Mesenchymal stem cell (in vitro differentiated cells and primary cell): Measurements from ENCODE around the gene PRLH.

Experiments
- DNase-seq: peaks from one replicate; pipeline ENCODE4 v3.0.0-alpha.2; 2013
- H2AFZ ChIP-seq: one replicate; pipeline ENCODE4 v1.6.1; 2013; ENCODE audit warnings: low read depth, mild to moderate bottlenecking, control low read depth, inconsistent platforms, low read length, moderate library complexity
- H2AK5ac ChIP-seq: 2 replicates; pipeline ENCODE4 v1.6.1; 2013; ENCODE audit warnings: low read length, moderate library complexity, mild to moderate bottlenecking, inconsistent platforms; ENCODE audit not compliant: severe bottlenecking
- H2BK120ac ChIP-seq: one replicate; pipeline ENCODE4 v1.6.1; 2013; ENCODE audit warnings: low read depth, mild to moderate bottlenecking, inconsistent platforms, low read length, moderate library complexity
- H2BK12ac ChIP-seq, 2 experiments: one replicate each; pipeline ENCODE4 v1.6.1; 2013; ENCODE audit warnings: inconsistent platforms in 2 of 2, low read length in 2 of 2, mild to moderate bottlenecking in 2 of 2, moderate library complexity in 2 of 2, control low read depth in 1 of 2
- H2BK15ac ChIP-seq: one replicate; pipeline ENCODE4 v1.6.1; 2013; ENCODE audit warnings: mild to moderate bottlenecking, low read depth, inconsistent platforms; ENCODE audit not compliant: poor library complexity, severe bottlenecking
- H2BK5ac ChIP-seq: 2 replicates; pipeline ENCODE4 v1.6.1; 2013; ENCODE audit warnings: low read depth, mild to moderate bottlenecking, low read length, control low read depth, inconsistent platforms; ENCODE audit not compliant: poor library complexity, severe bottlenecking
- H3K14ac ChIP-seq, 2 experiments: one replicate each; pipeline ENCODE4 v1.6.1; 2013; ENCODE audit warnings: inconsistent platforms in 2 of 2, low read length in 2 of 2, control low read depth in 1 of 2, mild to moderate bottlenecking in 1 of 2, moderate library complexity in 1 of 2
- H3K18ac ChIP-seq, 2 experiments: one replicate each; pipeline ENCODE4 v1.6.1; 2013; ENCODE audit warnings: inconsistent platforms in 2 of 2, low read length in 2 of 2, control low read depth in 1 of 2, low read depth in 1 of 2, mild to moderate bottlenecking in 1 of 2
- H3K23ac ChIP-seq, 2 experiments: one replicate each; pipeline ENCODE4 v1.6.1; 2013; ENCODE audit warnings: inconsistent platforms in 2 of 2, low read length in 2 of 2, mild to moderate bottlenecking in 2 of 2, moderate library complexity in 2 of 2, control low read depth in 1 of 2
- H3K27ac ChIP-seq: 2 replicates; pipeline ENCODE4 v1.5.1; 2013; ENCODE audit warnings: mild to moderate bottlenecking, moderate library complexity, low read length, control low read depth, inconsistent platforms; ENCODE audit not compliant: poor library complexity, severe bottlenecking
- H3K27me3 ChIP-seq, 2 experiments: 2 replicates each; pipeline versions ENCODE4 v1.6.1 to v1.7.0; 2013; ENCODE audit warnings: low read length in 2 of 2, mild to moderate bottlenecking in 2 of 2, moderate library complexity in 2 of 2, control low read depth in 1 of 2, inconsistent platforms in 1 of 2; ENCODE audit not compliant: control insufficient read depth in 1 of 2, insufficient read depth in 1 of 2
- H3K36me3 ChIP-seq, 2 experiments: 2 replicates each; pipeline versions ENCODE4 v1.6.1 to v1.7.0; 2013; ENCODE audit warnings: low read length in 2 of 2, control low read depth in 1 of 2, inconsistent platforms in 1 of 2, low read depth in 1 of 2, mild to moderate bottlenecking in 1 of 2; ENCODE audit not compliant: insufficient read depth in 2 of 2, control insufficient read depth in 1 of 2
- H3K4ac ChIP-seq, 2 experiments: one replicate each; pipeline ENCODE4 v1.6.1; 2013; ENCODE audit warnings: inconsistent platforms in 2 of 2, low read length in 2 of 2, mild to moderate bottlenecking in 2 of 2, moderate library complexity in 2 of 2, control low read depth in 1 of 2, low read depth in 1 of 2
- H3K4me1 ChIP-seq: 2 replicates; pipeline ENCODE4 v1.6.1; 2013; ENCODE audit warnings: low read depth, low read length, control low read depth; ENCODE audit not compliant: control insufficient read depth, insufficient read depth
- H3K4me2 ChIP-seq: 2 replicates; pipeline ENCODE4 v1.6.1; 2013; ENCODE audit warnings: low read length, mild to moderate bottlenecking, inconsistent platforms; ENCODE audit not compliant: poor library complexity, severe bottlenecking
- H3K4me3 ChIP-seq, 2 experiments: 2 replicates each; pipeline versions ENCODE4 v1.5.1 to v1.7.0; 2013; ENCODE audit warnings: low read length in 2 of 2, mild to moderate bottlenecking in 2 of 2, control low read depth in 1 of 2, low read depth in 1 of 2; ENCODE audit not compliant: insufficient read depth in 1 of 2
- H3K79me1 ChIP-seq: replicated peaks from 2 replicates; pipeline ENCODE4 v1.6.1; 2013; ENCODE audit warnings: mild to moderate bottlenecking, control low read depth, low read length, inconsistent platforms; ENCODE audit not compliant: poor library complexity, severe bottlenecking
- H3K9ac ChIP-seq: 2 replicates; pipeline ENCODE4 v1.7.0; 2013; ENCODE audit warnings: mild to moderate bottlenecking, low read length, moderate library complexity
- H3K9me3 ChIP-seq: 2 replicates; pipeline ENCODE4 v1.7.0; 2013; ENCODE audit warnings: mild to moderate bottlenecking, low read length; ENCODE audit not compliant: control insufficient read depth
- H4K8ac ChIP-seq: one replicate; pipeline ENCODE4 v1.6.1; 2013; ENCODE audit warnings: inconsistent platforms, mild to moderate bottlenecking, low read length, moderate library complexity
- H4K91ac ChIP-seq: one replicate; pipeline ENCODE4 v1.6.1; 2013; ENCODE audit warnings: mild to moderate bottlenecking, low read length, inconsistent platforms
- WGBS: methylation state at CpG from one replicate; pipeline ENCODE4 v1.1.7; 2013; ENCODE audit warnings: mixed read lengths; 5-methylcytosine and 5-hydroxymethylcytosine counted together

Gene PRLH

DNA sequence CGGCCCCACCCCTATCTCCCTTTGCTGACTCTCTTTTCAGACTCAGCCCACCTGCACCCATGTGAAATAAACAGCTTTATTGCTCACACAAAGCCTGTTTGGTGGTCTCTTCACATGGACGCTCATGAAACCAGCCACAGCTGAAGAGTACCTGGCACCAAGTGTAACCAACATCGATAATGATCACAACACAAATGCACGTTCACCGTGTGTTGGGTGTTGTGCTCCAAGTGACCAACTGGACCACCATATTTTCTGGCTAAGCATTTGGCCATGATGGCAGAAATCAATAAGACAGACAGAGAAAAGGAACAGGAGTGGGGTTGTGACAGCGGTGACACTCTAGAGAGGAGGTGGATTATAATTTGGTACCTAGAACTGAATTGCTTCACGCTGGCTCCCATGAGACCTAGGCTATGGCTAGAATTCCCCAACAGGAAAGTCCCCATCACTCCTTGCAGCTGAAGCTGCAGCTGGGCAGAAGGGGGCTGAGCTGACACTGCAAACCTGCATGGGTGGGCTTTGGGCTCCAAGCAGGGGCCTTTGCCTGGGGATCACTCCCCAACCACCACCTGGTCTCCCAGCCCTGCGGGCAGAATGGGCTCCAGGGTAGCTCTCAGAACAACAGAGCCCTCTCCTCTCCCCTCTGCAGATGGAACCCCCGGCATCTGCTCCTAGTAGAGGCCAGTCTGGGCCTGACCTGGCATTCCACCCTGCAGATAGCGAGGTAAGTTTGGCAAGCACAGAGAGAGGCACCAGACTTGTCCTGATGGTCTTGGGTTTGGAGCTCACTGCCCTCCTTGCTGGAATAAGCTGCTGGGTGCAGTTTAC is 46.4 kb downstream of the PRLH start:
- Histone ChIP-seq H2BK15ac (peak overlapping the region; percentile 83), H4K91ac (peak overlapping the region; percentile 68), H4K8ac (no peak overlapping the region)

DNA sequence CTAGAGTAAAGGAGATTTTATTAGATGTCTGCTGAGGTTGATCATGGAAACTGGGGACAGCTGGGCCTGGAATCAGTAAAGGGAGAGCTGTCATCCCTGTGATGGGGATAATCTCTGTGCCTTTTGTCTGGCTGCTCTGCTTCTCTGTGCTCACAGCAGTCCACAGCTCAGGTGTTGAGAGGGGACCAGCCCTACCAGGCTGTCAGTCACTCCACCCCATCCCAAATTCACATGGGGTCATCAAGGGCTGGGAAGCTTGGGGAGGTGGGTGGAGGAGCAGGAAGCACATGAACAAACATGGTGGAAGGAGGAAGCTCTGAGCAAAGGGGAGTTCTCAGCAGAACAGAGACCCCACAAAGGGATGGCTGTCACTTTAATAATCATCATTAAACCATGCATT is 47.3 kb downstream of the PRLH start:
- Histone ChIP-seq H2BK5ac (no peak overlapping the region), H3K27me3 (no peaks in the 10 kb centered on the region), H2BK12ac (peak overlapping the region; percentile 12 to 20), H3K9ac (no peak overlapping the region), H3K23ac (no peak overlapping the region), H2AK5ac (no peak overlapping the region), H3K79me1 (no peaks in the 10 kb centered on the region), H2BK15ac (peak overlapping the region; percentile 29), H3K4ac (no peak overlapping the region), H3K4me1 (peaks cover 13% of the 10 kb centered on the region), H2BK120ac (no peak overlapping the region), H4K91ac (no peak overlapping the region), H3K36me3 (no peaks in the 10 kb centered on the region), H3K27ac (no peak overlapping the region), H4K8ac (no peak overlapping the region), H3K4me3 (no peak overlapping the region), H3K4me2 (no peak overlapping the region), H3K9me3 (no peaks in the 10 kb centered on the region), H2AFZ (no peak overlapping the region), H3K14ac (no peak overlapping the region), H3K18ac (peak overlapping the region in 1 of 2 experiments; percentile 67)
- DNase-seq: no peak

More for the DNA sequence above, 46.4 kb downstream of the PRLH start:
- no peak overlapping the region for H3K4ac ChIP-seq
- peak overlapping the region in 1 of 2 experiments; percentile 39 for H2BK12ac ChIP-seq
- H3K23ac ChIP-seq: no peak overlapping the region
- H2BK120ac ChIP-seq: peak overlapping the region; percentile 49
- no peak overlapping the region for H3K18ac ChIP-seq
- H3K79me1 ChIP-seq: no peaks in the 10 kb centered on the region
- H3K9ac ChIP-seq: no peak overlapping the region
- no peak overlapping the region for H3K4me2 ChIP-seq
- H3K4me3 ChIP-seq: no peak overlapping the region
- H3K9me3 ChIP-seq: no peaks in the 10 kb centered on the region
- H3K14ac ChIP-seq: no peak overlapping the region
- H2AFZ ChIP-seq: no peak overlapping the region
- DNase-seq: no peak
- 96% methylated on average over 10 of the region's 10 CpGs for WGBS
- H3K4me1 ChIP-seq: peaks cover 11% of the 10 kb centered on the region
- no peaks in the 10 kb centered on the region for H3K36me3 ChIP-seq
- H3K27me3 ChIP-seq: no peaks in the 10 kb centered on the region
- no peak overlapping the region for H3K27ac ChIP-seq
- no peak overlapping the region for H2AK5ac ChIP-seq
- H2BK5ac ChIP-seq: no peak overlapping the region

DNA sequence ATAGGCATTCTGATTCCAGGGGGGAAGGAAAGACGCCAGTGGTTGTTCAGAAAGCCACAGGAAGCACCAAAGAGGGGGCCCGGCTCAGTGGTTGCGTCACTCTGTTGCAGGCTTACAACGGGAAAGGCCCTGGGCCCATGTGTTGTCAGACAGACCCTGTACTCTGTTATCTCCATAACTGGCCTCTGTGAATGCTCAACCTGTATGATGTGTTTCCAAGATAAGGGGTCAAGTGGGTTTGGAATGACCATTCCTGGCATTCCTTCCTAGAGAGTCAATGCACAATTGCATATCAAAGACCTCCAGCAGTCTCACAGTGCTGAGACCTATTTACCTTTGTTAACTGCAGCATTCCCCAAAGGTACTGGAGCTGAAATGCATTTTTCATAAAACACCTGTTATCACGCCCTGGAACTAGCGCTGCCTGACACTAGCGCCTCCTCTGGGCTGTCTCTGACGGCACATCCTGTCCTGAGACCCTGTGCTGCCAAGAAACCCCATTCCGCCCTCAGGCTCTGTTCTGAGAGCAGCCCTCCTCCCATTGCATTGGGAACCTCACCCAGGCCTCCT is 47.9 kb downstream of the PRLH start:
- H2BK120ac ChIP-seq: no peak overlapping the region
- DNase-seq: peak; percentile 52

DNA sequence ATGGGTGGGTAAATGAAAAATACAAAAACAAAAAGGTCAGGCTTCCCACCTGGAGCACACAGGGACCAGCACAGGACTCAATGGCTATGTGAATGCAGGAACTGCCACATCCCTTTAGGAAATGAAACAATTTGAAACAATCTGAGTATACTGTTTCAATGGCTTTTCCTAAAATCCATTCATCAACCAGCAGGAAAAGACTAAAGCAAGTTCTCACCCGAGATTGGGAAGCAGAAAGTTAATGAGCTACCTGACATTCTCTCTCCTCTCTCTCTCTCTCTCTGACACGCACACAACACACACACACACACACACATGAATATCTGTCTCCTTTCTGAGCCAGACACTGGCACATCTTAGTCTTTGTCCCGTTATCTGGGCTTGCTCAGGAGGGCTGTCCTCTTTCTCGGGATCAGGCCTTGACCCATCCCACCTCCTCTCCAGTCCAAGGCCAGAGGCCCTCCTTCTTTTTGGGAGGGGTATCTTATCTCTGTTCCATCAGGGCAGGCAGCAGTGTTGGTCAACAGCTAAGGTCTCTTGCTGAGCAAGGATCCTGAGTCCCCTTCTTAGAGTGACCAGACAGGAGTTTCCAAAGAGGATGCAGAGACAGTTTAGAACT is 49.4 kb downstream of the PRLH start:
- DNase-seq: no peak

More for the DNA sequence above, 47.9 kb downstream of the PRLH start:
- no peak overlapping the region for H2BK5ac ChIP-seq
- H2AFZ ChIP-seq: no peak overlapping the region
- no peak overlapping the region for H2BK15ac ChIP-seq
- H3K36me3 ChIP-seq: no peaks in the 10 kb centered on the region
- H3K9me3 ChIP-seq: no peaks in the 10 kb centered on the region
- H3K27me3 ChIP-seq: no peaks in the 10 kb centered on the region
- H2BK12ac ChIP-seq: peak overlapping the region; percentile 8 to 20
- H3K4ac ChIP-seq: no peak overlapping the region
- peak overlapping the region; percentile 83 for H4K8ac ChIP-seq
- WGBS: 49% methylated on average over 9 of the region's 9 CpGs
- no peak overlapping the region for H3K4me3 ChIP-seq
- H3K18ac ChIP-seq: peak overlapping the region in 1 of 2 experiments; percentile 59
- H3K4me1 ChIP-seq: peaks cover 13% of the 10 kb centered on the region
- H3K9ac ChIP-seq: no peak overlapping the region
- no peak overlapping the region for H3K27ac ChIP-seq
- H3K79me1 ChIP-seq: no peaks in the 10 kb centered on the region
- H2AK5ac ChIP-seq: peak overlapping the region; percentile 31
- no peak overlapping the region for H3K14ac ChIP-seq
- peak overlapping the region; percentile 34 for H4K91ac ChIP-seq
- no peak overlapping the region for H3K23ac ChIP-seq
- H3K4me2 ChIP-seq: no peak overlapping the region

More for the DNA sequence above, 49.4 kb downstream of the PRLH start:
- H3K36me3 ChIP-seq: no peaks in the 10 kb centered on the region
- no peak overlapping the region for H3K27ac ChIP-seq
- H3K79me1 ChIP-seq: no peaks in the 10 kb centered on the region
- H3K23ac ChIP-seq: no peak overlapping the region
- H3K27me3 ChIP-seq: no peaks in the 10 kb centered on the region
- H2BK12ac ChIP-seq: peak overlapping the region in 1 of 2 experiments; percentile 47
- H4K91ac ChIP-seq: peak overlapping the region; percentile 79
- 57% methylated on average over 4 of the region's 4 CpGs for WGBS
- H3K9me3 ChIP-seq: no peaks in the 10 kb centered on the region
- peak overlapping the region; percentile 69 to 77 for H3K4ac ChIP-seq
- peak overlapping the region in 1 of 2 experiments; percentile 32 for H3K4me3 ChIP-seq
- no peak overlapping the region for H3K4me2 ChIP-seq
- H2AFZ ChIP-seq: peak overlapping the region; percentile 31
- H3K4me1 ChIP-seq: peaks cover 13% of the 10 kb centered on the region
- H3K14ac ChIP-seq: peak overlapping the region in 1 of 2 experiments; percentile 48
- H2BK15ac ChIP-seq: no peak overlapping the region
- H2BK120ac ChIP-seq: peak overlapping the region; percentile 50
- H2AK5ac ChIP-seq: peak overlapping the region; percentile 36
- peak overlapping the region; percentile 62 for H4K8ac ChIP-seq
- H2BK5ac ChIP-seq: no peak overlapping the region
- H3K18ac ChIP-seq: peak overlapping the region; percentile 41 to 47
- peak overlapping the region; percentile 81 for H3K9ac ChIP-seq
